Esophagus squamous epithelium (tissue), 5 donors: Measurements from ENCODE around the gene TMEM266. TPM values are rescaled to one million over a fixed set of nuclear protein-coding genes. Genes with fewer than 3 reads are reported as not detected.

ENCODE experiments used
- DNase-seq: peaks from one replicate; lab custom pipeline; 2025; lab: John Stamatoyannopoulos, UW
- H3K27ac ChIP-seq, 4 donors: fragments of 200-600 bp; sonication (generic); one replicate each; pipeline ENCODE4 v1.5.1; 2016 to 2019; ENCODE audit warnings: mild to moderate bottlenecking in 1 of 4
- H3K27me3 ChIP-seq, 4 donors: fragments of 200-600 bp; sonication (generic); 1 replicate in 3 of 4; 2 replicates in 1 of 4; pipeline versions ENCODE4 v1.5.1 to v1.6.0; 2017 to 2021; ENCODE audit warnings: antibody characterized with exemption in 1 of 4
- H3K36me3 ChIP-seq, 3 donors: fragments of 200-600 bp; sonication (generic); one replicate each; pipeline ENCODE4 v1.5.1; 2016 to 2019
- H3K4me1 ChIP-seq, 3 donors: fragments of 200-600 bp; sonication (generic); one replicate each; pipeline ENCODE4 v1.5.1; 2017 to 2019
- H3K4me3 ChIP-seq, 4 donors: fragments of 200-600 bp; sonication (generic); 1 replicate in 3 of 4; 2 replicates in 1 of 4; pipeline ENCODE4 v1.5.1; 2016 to 2019; ENCODE audit warnings: mild to moderate bottlenecking in 2 of 4, moderate library complexity in 1 of 4
- H3K9me3 ChIP-seq, 3 donors: fragments of 200-600 bp; sonication (generic); one replicate each; pipeline ENCODE4 v1.5.1; 2016 to 2019
- POLR2A ChIP-seq, 4 donors: fragments of 450-650 bp; IDR thresholded peaks; one replicate each; pipeline ENCODE4 v1.6.1; 2017; ENCODE audit warnings: antibody characterized with exemption in 4 of 4, mild to moderate bottlenecking in 4 of 4, moderate library complexity in 3 of 4
- WGBS, 2 donors: methylation state at CpG; one replicate each; pipeline ENCODE4 v1.1.5; 2018; 5-methylcytosine and 5-hydroxymethylcytosine counted together
- intact Hi-C: fragments of 100-400 bp; cut with DNase I; formaldehyde crosslinking; loops from one replicate; pipeline ENCODE4 v1.15.0; 2022
- total RNA-seq, 4 donors: library from RNA; depleted of rRNA; stranded (reverse); fragments of >200 nt; gene quantifications; one replicate each; pipeline ENCODE4 v1.1.0, GENCODE V29; 2016
- TF ChIP-seq, protein P1 (sequence below), 6 experiments: fragments of 450-650 bp in 4 of 6; fragments of 200-600 bp in 2 of 6; sonication (generic) in 2 of 6; IDR thresholded peaks; one replicate each; pipeline ENCODE4 v1.5.1; 2016 to 2019; ENCODE audit warnings: antibody characterized with exemption in 6 of 6, mild to moderate bottlenecking in 4 of 6, moderate library complexity in 4 of 6
- donor health status: DM: yes; HTN: yes; CAD: no.

The TMEM266 gene
- total RNA-seq, 4 donors from 2014 or later: 0.19 to 0.79 (median 0.29) TPM; not detected in 1

DNA sequence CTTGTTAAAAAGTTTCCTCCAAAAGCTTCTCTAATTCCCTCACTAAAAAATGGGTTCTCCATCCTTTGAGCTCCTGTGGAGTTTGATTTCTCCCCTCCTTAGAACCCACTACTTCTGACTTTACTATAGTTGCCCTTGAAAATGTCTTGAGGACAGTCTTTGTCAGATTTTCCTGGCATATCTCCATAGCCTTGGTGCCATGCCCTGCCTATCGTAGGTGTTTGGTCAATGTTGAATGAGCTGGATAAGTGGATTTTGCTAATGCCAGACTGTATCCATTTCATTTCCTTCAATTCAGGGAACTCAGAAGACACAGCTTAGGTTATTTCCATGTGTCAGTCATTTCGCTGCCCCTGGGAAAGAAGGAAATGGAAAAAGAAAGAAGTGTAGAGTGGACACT lies 40.6 kb downstream of the TMEM266 start:
- 66 to 73% methylated on average over 2 of the region's 2 CpGs for WGBS, 2 donors
- no peak for TF ChIP-seq POLR2A (IDR thresholded peaks at IDR 0.05)
- TF ChIP-seq, protein P1, sequence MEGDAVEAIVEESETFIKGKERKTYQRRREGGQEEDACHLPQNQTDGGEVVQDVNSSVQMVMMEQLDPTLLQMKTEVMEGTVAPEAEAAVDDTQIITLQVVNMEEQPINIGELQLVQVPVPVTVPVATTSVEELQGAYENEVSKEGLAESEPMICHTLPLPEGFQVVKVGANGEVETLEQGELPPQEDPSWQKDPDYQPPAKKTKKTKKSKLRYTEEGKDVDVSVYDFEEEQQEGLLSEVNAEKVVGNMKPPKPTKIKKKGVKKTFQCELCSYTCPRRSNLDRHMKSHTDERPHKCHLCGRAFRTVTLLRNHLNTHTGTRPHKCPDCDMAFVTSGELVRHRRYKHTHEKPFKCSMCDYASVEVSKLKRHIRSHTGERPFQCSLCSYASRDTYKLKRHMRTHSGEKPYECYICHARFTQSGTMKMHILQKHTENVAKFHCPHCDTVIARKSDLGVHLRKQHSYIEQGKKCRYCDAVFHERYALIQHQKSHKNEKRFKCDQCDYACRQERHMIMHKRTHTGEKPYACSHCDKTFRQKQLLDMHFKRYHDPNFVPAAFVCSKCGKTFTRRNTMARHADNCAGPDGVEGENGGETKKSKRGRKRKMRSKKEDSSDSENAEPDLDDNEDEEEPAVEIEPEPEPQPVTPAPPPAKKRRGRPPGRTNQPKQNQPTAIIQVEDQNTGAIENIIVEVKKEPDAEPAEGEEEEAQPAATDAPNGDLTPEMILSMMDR (IDR thresholded peaks at IDR 0.05): no peak
- intact Hi-C loops: no loop called here
- no peak overlapping the region for H3K4me3 ChIP-seq
- no peaks in the 10 kb centered on the region for H3K4me1 ChIP-seq
- H3K9me3 ChIP-seq: no peaks in the 10 kb centered on the region
- H3K27me3 ChIP-seq: peaks cover 0 to 37% (median 0%) of the 10 kb centered on the region in 4 donors
- H3K27ac ChIP-seq: no peak overlapping the region
- no peaks in the 10 kb centered on the region for H3K36me3 ChIP-seq
- DNase-seq: no peak

DNA sequence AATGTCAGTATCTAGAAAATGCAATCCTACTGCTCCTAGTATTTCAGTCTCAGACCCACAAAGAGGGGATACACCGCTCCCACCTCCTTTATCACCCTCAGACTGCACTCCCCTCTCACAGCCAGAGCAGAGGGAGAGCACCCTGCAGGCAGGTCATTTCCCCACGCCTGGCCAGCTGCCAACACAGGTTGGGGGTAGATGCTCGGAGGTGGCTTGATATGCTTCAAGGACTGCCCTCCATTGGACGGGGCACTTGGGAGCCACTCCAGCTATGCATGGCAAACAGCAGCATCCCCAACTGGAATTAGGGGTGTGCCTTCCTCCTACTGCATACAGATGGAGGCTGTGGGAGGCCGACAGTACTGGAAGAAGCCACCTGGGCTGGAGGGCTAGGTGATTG lies 41.9 kb downstream of the TMEM266 start:
- intact Hi-C loops: no loop called here
- no peaks in the 10 kb centered on the region for H3K4me1 ChIP-seq
- H3K9me3 ChIP-seq: no peaks in the 10 kb centered on the region
- H3K27ac ChIP-seq: no peak overlapping the region
- WGBS, 2 donors: 79 to 92% methylated on average over 2 to 4 of the region's 5 CpGs
- H3K36me3 ChIP-seq: no peaks in the 10 kb centered on the region
- H3K4me3 ChIP-seq: no peak overlapping the region
- TF ChIP-seq, protein P1 (IDR thresholded peaks at IDR 0.05): no peak
- TF ChIP-seq POLR2A (IDR thresholded peaks at IDR 0.05): no peak
- H3K27me3 ChIP-seq: peaks cover 0 to 37% (median 0%) of the 10 kb centered on the region in 4 donors
- DNase-seq: no peak

DNA sequence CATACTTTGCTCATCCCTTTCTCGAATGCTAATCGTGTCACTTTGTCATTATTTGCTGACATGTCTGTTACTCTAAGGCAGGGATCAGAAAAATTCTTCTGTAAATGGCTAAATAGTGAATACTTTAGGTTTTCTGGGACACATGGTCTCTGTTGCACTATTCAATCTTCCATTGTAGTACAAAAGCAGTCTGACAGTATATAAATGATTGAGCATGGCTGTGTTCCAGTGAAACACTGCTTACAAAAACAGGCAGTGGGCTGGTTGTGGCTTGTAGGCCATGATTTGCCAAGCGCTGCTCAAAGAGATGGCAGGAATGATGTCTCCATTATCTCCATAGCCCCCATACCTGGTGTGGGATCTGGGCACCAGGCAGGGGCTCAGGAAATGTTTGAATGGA lies 45.6 kb downstream of the TMEM266 start:
- Histone ChIP-seq H3K4me3 (no peak overlapping the region), H3K4me1 (no peaks in the 10 kb centered on the region), H3K27me3 (peaks cover 0 to 7% (median 0%) of the 10 kb centered on the region in 4 donors), H3K27ac (no peak overlapping the region), H3K9me3 (no peaks in the 10 kb centered on the region), H3K36me3 (no peaks in the 10 kb centered on the region)
- TF ChIP-seq, protein P1 (IDR thresholded peaks at IDR 0.05): no peak
- no peak for TF ChIP-seq POLR2A (IDR thresholded peaks at IDR 0.05)
- no peak for DNase-seq
- WGBS, 2 donors: 36 to 40% methylated on average over 2 to 3 of the region's 3 CpGs
- intact Hi-C loops: no loop called here

DNA sequence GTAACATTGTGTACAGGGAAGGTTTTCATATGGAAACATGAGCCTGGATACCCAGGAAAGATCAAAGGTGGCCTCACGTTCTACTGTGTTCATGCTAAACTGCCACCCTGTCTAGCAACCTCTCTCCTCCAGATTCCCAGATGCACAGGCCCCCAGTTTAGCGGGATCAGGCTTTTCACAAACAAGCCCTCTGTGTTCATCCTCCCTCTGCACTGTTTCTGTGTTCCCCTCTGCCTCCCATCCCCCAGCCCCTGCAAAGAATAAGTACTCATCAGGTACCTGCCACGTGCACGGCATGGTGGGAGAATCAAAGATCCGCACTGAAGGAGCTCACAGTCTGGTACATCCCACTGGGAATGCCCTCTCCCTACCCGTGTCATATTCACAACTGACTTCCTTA lies 46.1 kb downstream of the TMEM266 start:
- Histone ChIP-seq H3K27me3 (peaks cover 0 to 4% (median 0%) of the 10 kb centered on the region in 4 donors), H3K36me3 (no peaks in the 10 kb centered on the region), H3K27ac (no peak overlapping the region), H3K4me3 (no peak overlapping the region), H3K9me3 (no peaks in the 10 kb centered on the region), H3K4me1 (no peaks in the 10 kb centered on the region)
- intact Hi-C loops: no loop called here
- no peak for DNase-seq
- TF ChIP-seq, protein P1 (IDR thresholded peaks at IDR 0.05): no peak
- TF ChIP-seq POLR2A (IDR thresholded peaks at IDR 0.05): no peak
- WGBS, 2 donors: 74 to 78% methylated on average over 6 of the region's 6 CpGs

DNA sequence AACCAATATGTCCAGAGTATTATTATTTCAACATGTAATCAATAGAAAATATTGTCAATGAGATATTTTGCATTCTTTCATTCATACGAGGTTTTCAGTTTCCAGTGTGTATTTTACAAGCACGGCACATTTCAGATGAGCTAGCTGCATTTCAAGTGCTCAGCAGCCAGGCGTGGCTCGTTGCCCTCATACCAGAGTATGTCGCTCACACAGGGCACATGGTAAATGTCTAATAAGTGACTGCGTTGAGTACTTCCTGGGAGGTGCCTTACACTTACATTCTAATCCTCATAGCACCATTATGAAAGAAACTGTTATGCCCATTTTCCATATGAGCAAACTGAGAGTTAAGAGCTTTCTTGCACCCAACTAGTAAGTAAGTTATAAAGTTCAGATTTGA lies 47.4 kb downstream of the TMEM266 start:
- H3K36me3 ChIP-seq: no peaks in the 10 kb centered on the region
- 43 to 58% methylated on average over 6 of the region's 6 CpGs for WGBS, 2 donors
- H3K27ac ChIP-seq: no peak overlapping the region
- TF ChIP-seq POLR2A (IDR thresholded peaks at IDR 0.05): no peak
- TF ChIP-seq, protein P1 (IDR thresholded peaks at IDR 0.05): no peak
- intact Hi-C loops: no loop called here
- no peaks in the 10 kb centered on the region for H3K9me3 ChIP-seq
- H3K4me3 ChIP-seq: no peak overlapping the region
- H3K27me3 ChIP-seq: no peaks in the 10 kb centered on the region
- DNase-seq: no peak
- H3K4me1 ChIP-seq: no peaks in the 10 kb centered on the region
